Small intestine (tissue), 7 donors: ENCODE data around the gene D2HGDH. TPM values are rescaled to one million over a fixed set of nuclear protein-coding genes. Genes with fewer than 3 reads are reported as not detected.
A peak's percentile ranks its signal among the peaks of the same experiment; 100 is the strongest.

ENCODE experiments used
- DNase-seq, 2 donors: peaks; one replicate each; pipeline versions ENCODE4 v3.0.0 to v3.0.0-alpha.2; 2013
- FAIRE-seq: peaks from 2 replicates; lab custom pipeline; 2012; peaks lifted over from hg19 to GRCh38; lab: Jason Lieb, UNC
- H3K27ac ChIP-seq, 3 donors: one replicate each; pipeline ENCODE4 v1.5.1; 2013; ENCODE audit warnings: low read length in 2 of 3, mild to moderate bottlenecking in 2 of 3, control low read depth in 1 of 3, inconsistent platforms in 1 of 3, low read depth in 1 of 3, moderate library complexity in 1 of 3
- H3K27me3 ChIP-seq, 3 donors: one replicate each; pipeline ENCODE4 v1.6.1; 2013; ENCODE audit warnings: low read length in 3 of 3, inconsistent platforms in 1 of 3; ENCODE audit not compliant: control insufficient read depth in 3 of 3, insufficient read depth in 3 of 3
- H3K36me3 ChIP-seq, 3 donors: one replicate each; pipeline ENCODE4 v1.6.1; 2013; ENCODE audit warnings: low read length in 3 of 3, inconsistent platforms in 1 of 3, low read depth in 1 of 3, mild to moderate bottlenecking in 1 of 3, moderate library complexity in 1 of 3; ENCODE audit not compliant: control insufficient read depth in 3 of 3, insufficient read depth in 2 of 3
- H3K4me1 ChIP-seq, 3 donors: one replicate each; pipeline ENCODE4 v1.6.1; 2013; ENCODE audit warnings: low read length in 2 of 3, inconsistent platforms in 1 of 3, low read depth in 1 of 3, mild to moderate bottlenecking in 1 of 3, moderate library complexity in 1 of 3; ENCODE audit not compliant: control insufficient read depth in 3 of 3, insufficient read depth in 2 of 3
- H3K4me3 ChIP-seq, 3 donors: one replicate each; pipeline ENCODE4 v1.5.1; 2013; ENCODE audit warnings: low read length in 3 of 3, control low read depth in 1 of 3, inconsistent platforms in 1 of 3, low read depth in 1 of 3, mild to moderate bottlenecking in 1 of 3, moderate library complexity in 1 of 3
- H3K9me3 ChIP-seq, 2 donors: one replicate each; pipeline ENCODE4 v1.6.1; 2013; ENCODE audit warnings: low read depth in 1 of 2, low read length in 1 of 2; ENCODE audit not compliant: control insufficient read depth in 2 of 2, insufficient read depth in 1 of 2
- WGBS, 3 donors: extraction: QIAGEN DNeasy Blood & Tissue Kit; methylation state at CpG; one replicate each; pipeline ENCODE4 v1.1.7; 2013; 5-methylcytosine and 5-hydroxymethylcytosine counted together
- polyA plus RNA-seq, 4 donors: library from polyadenylated mRNA; stranded (reverse) in 3 of 4; unstranded in 1 of 4; fragments of 200-250 nt in 3 of 4; fragments of 120-200 nt in 1 of 4; gene quantifications; one replicate each; pipeline versions ENCODE4 v1.2.1 to v1.2.3, GENCODE V29; 2013
- donor health status: healthy with polysubstance abuse.
- donor health status: control.
- donor health status: control.
- donor health status: Bipolar disorder and iron deficiency.
- donor health status: healthy.

Gene D2HGDH
- polyA plus RNA-seq, 4 donors: 19.6 to 57.5 (median 33.5) TPM

DNA sequence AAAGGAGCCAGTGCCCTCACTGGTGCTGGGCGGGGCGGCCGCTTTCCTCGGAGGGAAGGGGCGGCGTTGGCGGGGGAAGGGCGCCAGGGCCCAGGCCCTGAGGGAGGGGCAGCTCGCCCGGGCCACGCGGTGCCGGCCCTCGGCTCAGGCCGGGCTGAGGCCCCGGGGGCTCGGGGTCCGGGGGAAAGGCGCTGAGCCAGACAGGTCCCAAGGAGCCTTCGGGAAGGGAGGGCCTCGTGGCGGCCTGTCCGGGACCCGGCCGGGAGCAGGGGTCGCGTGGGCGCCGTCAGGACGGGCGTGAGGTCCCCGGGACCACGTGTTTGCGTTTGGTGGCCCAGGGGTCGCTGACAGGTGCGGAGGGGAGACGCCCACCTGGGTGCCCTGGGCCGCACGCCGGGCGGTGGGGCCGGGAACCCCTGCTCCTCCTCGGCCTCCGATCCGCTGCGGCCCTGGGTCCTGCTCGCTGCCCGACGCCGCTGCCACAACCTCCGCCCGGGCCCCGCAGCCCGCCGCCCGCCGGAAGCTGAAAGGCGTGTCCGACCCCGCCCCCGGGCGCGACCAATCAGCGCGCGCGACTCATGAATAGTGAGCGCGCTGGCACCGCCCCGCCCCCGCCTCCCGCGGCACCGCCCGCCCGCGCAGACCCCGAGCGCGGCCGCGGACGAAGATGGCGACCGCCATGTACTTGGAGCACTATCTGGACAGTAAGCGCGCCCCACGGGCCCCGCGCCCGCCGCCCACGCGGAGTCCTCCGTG, 32.9 kb upstream of the D2HGDH start, which contains the start of gene ING5:
Gene ING5 (plus strand): TSS at position 641 of the 756 bp plus-strand sequence. CDS start 27 bp downstream, at position 668.
- DNase-seq (peak; percentile 90 to 98), FAIRE-seq (no peak)
- Histone ChIP-seq H3K27ac (peak within 1 kb of the TSS; percentile 94 to 100 (median 96)), H3K4me1 (peaks cover 0 to 8% (median 5%) of the 10 kb centered on the region in 3 donors), H3K4me3 (peak within 1 kb of the TSS; percentile 61 to 87 (median 77)), H3K27me3 (no peaks in the 10 kb centered on the region), H3K9me3 (peaks cover 0 to 6% of the 10 kb centered on the region in 2 donors), H3K36me3 (peaks cover 4 to 27% (median 6%) of the 10 kb centered on the region in 3 donors)
- WGBS, 3 donors: 1% methylated on average over 32 to 96 of the region's 96 CpGs

DNA sequence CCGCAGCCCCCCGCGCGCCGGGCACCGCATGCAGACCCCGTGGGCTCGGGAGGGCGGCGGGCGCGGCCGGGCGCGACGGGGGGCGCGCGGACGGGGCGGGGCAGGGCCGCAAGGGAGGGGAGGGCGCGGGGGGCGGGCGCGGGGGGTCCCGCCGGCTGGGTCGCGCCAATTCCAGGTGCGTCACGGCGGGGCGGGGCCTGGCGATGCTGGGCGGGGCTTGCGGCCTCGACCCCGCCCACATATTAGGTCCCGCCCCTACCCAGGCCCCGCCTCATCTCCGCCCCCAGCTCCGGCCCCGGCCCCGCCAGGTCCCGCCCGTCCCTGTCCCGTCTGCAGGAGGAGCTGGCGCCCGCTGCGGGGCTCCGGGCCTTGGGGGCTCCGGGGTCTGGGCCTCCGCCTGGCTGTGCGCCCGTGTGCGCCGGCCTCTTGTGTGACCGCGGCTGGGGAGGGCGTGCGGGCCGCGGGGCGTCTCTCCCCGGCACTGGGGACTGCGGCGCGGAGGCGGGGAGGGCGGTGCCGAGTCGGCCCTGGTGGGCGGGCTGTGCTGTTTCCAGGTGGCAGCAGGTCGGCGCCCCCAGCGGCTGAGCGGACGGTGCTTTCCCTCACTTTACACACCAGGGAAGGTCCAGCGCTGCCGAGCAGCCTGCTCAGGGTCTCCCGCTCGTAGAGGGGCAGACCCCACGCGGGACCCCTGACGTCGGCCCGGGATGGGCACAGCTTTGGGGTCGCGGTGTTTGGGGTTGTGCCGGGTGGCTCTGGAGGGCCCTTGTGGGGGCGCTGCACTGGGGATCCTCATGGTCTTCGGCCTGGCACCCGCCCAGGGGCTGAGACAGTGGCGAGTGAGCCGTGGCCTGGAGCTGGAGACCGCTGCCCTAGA, 32.0 kb upstream of the D2HGDH start:
- Histone ChIP-seq H3K27me3 (no peaks in the 10 kb centered on the region), H3K36me3 (peaks cover 5 to 34% (median 7%) of the 10 kb centered on the region in 3 donors), H3K4me1 (peaks cover 0 to 8% (median 5%) of the 10 kb centered on the region in 3 donors), H3K4me3 (peak overlapping the region; percentile 61 to 87 (median 77)), H3K27ac (peak overlapping the region; percentile 53 to 96 (median 94)), H3K9me3 (peaks cover 0 to 6% of the 10 kb centered on the region in 2 donors)
- FAIRE-seq: no peak
- 1% methylated on average over 35 to 98 of the region's 98 CpGs for WGBS, 3 donors
- peak; percentile 78 to 96 for DNase-seq

DNA sequence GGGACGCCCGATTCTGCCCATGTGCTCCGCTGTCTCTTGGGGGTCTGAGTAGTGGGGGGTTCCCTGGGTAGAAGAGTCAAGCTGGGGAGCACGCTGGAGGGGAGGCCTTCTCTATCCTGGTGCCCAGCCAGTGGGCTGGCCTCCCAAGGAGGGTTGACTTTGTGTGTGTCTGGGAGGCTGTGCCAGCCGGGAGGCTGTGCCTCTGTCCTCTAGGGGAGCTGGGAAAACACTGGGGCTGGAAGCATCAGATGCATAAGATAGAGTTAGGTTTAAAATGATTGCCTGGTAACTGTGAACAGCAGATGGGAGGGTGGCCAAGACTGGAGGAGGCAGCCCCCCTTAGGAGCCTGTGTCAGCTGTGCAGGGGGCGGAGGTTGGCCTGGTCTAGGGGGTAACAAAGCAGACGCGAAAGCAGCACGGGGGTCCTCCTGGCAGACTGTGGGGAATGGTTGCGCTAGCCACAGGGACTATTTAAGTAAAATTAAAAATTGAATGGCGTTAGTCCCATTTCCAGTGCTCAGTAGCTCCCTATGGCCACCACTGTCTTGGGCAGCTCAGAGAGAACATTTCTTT, 31.3 kb upstream of the D2HGDH start:
- Histone ChIP-seq H3K27me3 (no peaks in the 10 kb centered on the region), H3K36me3 (peaks cover 5 to 41% (median 7%) of the 10 kb centered on the region in 3 donors), H3K27ac (peak overlapping the region in 2 of 3 donors; percentile 19 to 44), H3K4me1 (peaks cover 0 to 8% (median 5%) of the 10 kb centered on the region in 3 donors), H3K4me3 (peak overlapping the region; percentile 61 to 87 (median 77)), H3K9me3 (peaks cover 0 to 6% of the 10 kb centered on the region in 2 donors)
- no peak for DNase-seq
- no peak for FAIRE-seq
- WGBS, 3 donors: 45 to 54% (median 47%) methylated on average over 10 to 11 of the region's 11 CpGs

DNA sequence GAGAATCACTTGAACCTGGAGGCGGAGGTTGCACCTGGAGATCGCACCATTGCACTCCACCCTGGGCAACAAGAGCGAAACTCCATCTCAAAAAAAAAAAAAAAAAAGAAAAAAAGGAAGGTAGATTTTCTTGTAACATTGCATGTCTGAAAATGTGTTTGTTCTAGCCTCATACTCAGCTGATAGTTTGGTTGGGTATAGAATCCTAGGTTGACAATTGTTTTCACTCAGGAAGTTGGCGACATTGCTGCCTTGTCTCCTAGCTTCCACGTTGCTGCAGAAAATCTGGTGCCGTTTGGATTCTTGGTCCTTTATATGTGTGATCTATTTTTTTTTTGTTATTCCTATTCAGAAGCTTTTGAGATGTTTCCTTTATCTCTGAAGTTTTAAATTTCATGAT, 27.9 kb upstream of the D2HGDH start:
- Histone ChIP-seq H3K27ac (no peak overlapping the region), H3K4me1 (peaks cover 0 to 8% (median 5%) of the 10 kb centered on the region in 3 donors), H3K36me3 (peaks cover 10 to 70% (median 10%) of the 10 kb centered on the region in 3 donors), H3K4me3 (no peak overlapping the region), H3K27me3 (no peaks in the 10 kb centered on the region), H3K9me3 (peaks cover 0 to 6% of the 10 kb centered on the region in 2 donors)
- DNase-seq (no peak), FAIRE-seq (no peak)
- 95 to 100% (median 96%) methylated on average over 6 of the region's 6 CpGs for WGBS, 3 donors

DNA sequence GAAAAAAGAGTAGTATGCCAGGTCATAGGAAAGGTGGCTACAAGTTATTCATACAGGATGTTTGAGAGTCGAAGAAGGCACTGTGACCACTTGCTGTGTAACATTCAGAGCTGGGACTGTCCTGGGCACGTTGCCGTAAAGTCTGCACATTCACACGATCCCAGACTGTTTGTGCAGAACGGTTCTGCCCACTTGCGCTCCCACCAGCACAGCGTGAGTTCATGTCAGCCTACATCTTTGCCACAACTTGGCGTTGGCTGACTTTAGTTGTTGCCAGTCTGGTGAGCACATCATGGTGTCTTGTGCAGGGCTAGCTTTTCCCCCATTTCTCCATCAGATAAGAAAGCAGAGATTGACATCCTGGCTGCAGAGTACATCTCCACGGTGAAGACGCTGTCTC, 25.6 kb upstream of the D2HGDH start:
- 89 to 91% (median 90%) methylated on average over 10 of the region's 10 CpGs for WGBS, 3 donors
- no peaks in the 10 kb centered on the region for H3K27me3 ChIP-seq
- no peak overlapping the region for H3K4me3 ChIP-seq
- H3K4me1 ChIP-seq: no peaks in the 10 kb centered on the region
- H3K36me3 ChIP-seq: peaks cover 18 to 86% (median 21%) of the 10 kb centered on the region in 3 donors
- H3K9me3 ChIP-seq: peaks cover 0 to 12% of the 10 kb centered on the region in 2 donors
- DNase-seq (no peak), FAIRE-seq (no peak)
- no peak overlapping the region for H3K27ac ChIP-seq

DNA sequence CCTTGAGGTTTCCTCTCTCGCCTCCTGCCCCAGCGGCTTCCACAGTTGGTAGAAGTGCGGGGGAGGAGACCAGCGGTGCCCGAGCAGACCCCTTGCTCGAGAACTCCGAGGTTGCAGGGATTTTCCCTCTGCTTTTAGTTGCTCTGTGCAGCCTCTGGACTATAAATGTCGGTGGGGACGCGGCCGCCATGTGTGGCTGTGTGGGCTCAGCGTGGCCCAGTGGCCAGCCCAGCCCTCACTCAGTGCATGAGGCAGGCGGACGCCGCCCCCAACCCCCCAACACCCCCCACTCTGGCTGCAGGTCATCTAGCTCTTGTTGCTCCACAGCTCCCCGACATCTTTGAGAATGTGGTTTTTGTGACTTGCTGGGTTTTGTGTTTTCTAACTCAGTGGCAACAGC, 15.3 kb upstream of the D2HGDH start:
- Histone ChIP-seq H3K4me1 (no peaks in the 10 kb centered on the region), H3K36me3 (peaks cover 18 to 84% (median 24%) of the 10 kb centered on the region in 3 donors), H3K27ac (no peak overlapping the region), H3K9me3 (peaks cover 0 to 41% of the 10 kb centered on the region in 2 donors), H3K4me3 (no peak overlapping the region), H3K27me3 (no peaks in the 10 kb centered on the region)
- FAIRE-seq (no peak), DNase-seq (no peak)
- WGBS, 3 donors: 96 to 99% (median 98%) methylated on average over 16 of the region's 16 CpGs

DNA sequence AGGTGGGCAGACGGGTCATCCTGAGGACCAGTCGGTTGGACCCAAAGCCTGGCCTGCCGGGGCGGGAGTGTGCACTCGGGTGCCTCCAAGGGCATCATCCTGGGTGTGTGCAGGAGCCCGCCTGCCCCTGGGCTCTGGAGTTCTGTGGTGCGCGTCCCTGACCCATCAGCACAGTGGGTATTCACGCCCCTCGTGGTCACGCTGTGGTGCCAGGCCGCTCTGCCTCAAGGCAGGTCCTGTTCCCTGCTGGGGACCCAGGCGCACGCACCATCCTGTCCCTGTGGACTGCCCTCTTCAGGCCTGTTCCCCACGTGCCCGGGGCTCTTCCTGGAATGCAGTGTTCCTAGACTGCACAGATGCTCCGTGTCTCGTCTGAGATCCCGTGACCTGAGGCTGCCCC, 14.3 kb upstream of the D2HGDH start:
- FAIRE-seq: no peak
- peaks cover 18 to 88% (median 24%) of the 10 kb centered on the region in 3 donors for H3K36me3 ChIP-seq
- peaks cover 0 to 45% of the 10 kb centered on the region in 2 donors for H3K9me3 ChIP-seq
- H3K27ac ChIP-seq: no peak overlapping the region
- DNase-seq: no peak
- no peak overlapping the region for H3K4me3 ChIP-seq
- H3K4me1 ChIP-seq: no peaks in the 10 kb centered on the region
- 96 to 98% (median 97%) methylated on average over 17 to 19 of the region's 19 CpGs for WGBS, 3 donors
- no peaks in the 10 kb centered on the region for H3K27me3 ChIP-seq

DNA sequence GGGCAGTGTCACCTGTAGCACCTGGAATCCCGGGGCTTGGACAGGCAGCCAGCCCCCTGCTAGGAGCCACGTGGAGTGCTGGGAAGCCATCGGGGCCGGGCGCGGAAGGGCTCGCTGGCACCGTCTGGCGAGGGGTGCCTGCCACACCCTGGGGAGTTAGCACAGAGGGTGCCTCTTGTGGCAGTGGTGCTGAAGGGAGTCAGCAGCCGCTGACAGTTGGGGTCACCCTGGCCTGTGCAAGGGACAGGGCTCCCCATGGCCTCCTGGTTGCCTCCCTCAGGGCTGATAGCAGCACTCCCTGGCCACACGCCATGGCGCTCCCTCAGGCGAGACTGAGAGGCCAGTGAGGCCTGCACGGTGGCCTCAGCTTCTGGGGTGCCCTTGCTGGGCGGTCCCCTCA, 13.9 kb upstream of the D2HGDH start:
- FAIRE-seq (no peak), DNase-seq (no peak)
- no peaks in the 10 kb centered on the region for H3K4me1 ChIP-seq
- H3K27ac ChIP-seq: no peak overlapping the region
- WGBS, 3 donors: 91 to 97% (median 97%) methylated on average over 13 to 15 of the region's 15 CpGs
- H3K4me3 ChIP-seq: no peak overlapping the region
- peaks cover 0 to 45% of the 10 kb centered on the region in 2 donors for H3K9me3 ChIP-seq
- peaks cover 18 to 87% (median 24%) of the 10 kb centered on the region in 3 donors for H3K36me3 ChIP-seq
- H3K27me3 ChIP-seq: no peaks in the 10 kb centered on the region
